HL-60/S4 treated with retinoic acid at 250 ng/mL for 4 days and 3 days (cell line): ENCODE results near the gene ACTRT3.

Experiments used
- in situ Hi-C: fragments of 300-500 bp; cut with MboI; formaldehyde crosslinking; loops from 2 replicates; pipeline ENCODE4 v1.7.0; 2022; ENCODE audit warnings: low sequenced_read_pairs

Gene ACTRT3

DNA sequence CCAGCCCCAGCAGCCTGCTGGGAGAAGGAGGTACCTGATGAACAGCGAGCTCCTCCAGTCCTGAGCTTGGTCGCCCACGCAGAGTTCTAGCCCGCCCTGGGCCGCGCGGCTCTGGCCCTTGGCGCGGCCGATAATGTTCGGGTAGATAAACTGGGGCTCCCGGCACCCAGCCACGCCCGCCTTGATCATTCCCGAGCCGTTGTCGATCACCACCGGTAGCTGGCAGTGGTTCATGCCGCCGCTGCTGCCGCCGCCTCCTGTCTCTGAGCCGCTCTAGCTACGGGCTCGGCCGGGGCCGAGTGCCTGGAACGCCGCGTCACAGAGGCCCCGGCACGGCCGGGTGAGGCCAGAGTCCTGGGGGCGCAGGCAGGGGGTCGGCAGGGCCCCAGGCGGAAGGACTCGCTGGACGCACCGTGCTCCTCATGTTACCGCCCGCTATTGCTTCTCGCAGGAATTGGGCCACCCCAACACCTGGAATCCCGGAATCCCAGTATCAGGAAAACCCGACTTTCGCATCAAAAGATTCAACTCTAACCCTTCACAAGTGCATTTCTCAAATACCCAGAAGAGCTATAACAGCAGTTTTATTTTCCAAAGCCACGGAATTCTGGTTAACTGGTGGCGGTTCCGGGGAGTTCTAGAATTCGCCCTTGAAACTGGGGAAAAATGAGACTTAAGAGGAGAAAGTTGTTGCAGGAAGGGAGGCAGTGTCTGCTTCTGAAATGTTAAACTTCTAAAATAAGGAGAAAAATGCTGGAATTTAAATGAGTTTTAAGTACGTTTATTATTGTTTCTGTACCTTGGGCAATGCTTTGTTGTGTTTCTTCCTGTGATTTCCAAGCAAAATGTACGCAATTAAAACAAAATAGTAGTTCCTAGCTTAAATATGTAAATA, at the start of gene ACTRT3:
Gene ACTRT3 (minus strand): TSS at position 275 of the 895 bp plus-strand sequence. CDS start 41 bp downstream, at position 234.
- in situ Hi-C loops, result no loop called here

DNA sequence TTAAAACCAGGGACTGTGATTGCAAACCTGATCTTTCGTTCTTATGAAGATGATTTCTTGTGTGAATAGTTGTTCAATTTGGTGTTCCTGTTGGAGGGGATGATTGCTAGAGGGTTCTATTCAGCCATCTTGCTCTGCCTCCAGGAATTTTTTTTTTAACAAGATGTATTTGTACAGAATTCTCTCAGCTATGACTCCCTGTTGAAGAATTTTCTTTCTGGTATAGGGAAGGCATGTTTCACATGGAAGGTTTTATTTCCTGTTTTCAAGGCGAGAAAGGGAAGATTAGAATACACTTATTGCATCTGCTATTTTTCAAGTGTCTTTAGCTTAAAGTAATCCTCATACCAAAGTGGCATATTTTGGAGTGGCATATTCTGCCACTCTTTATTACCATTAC, 49.0 kb upstream of the ACTRT3 start:
- in situ Hi-C loops, result no loop called here

GRCh38 chr3:169815590-169816150, 46.3 kb upstream of the ACTRT3 start:
- in situ Hi-C loops, result no loop called here

DNA sequence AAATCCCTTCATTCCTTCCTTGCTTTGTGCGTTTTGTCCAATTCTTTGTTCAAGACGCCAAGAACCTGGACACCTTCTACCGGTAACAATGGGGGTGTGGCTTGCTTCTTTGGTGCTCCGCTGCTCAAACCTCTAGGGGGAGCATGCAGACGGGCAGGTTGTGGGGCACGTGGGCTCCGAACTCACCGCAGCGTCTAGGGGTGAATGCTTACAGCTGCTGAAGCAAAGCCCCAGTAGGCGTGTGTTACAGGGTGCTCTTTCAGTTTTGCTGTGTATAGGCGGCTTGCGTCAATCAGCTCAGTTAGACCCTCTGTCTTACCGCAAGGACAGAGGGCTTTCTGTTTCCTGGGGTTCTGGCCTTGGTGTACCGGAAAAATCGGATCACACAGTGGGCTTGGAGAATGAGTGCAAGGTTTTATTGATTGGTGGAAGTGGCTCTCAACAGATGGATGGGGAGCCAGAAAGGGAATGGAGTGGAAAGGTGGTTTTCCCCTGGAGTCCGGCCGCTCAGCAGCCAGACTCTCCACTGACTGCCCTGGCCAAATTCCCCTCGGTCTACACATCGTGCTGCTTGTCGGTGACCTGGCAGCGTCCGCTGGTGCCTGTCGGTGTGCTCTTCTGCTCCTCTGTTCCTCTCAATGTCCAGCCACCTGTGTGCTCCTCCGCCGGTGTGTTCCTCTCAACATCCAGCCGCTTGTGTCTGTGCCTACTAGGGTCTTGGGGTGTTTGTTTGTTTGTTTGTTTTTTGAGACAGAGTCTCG, 44.6 kb upstream of the ACTRT3 start:
- in situ Hi-C loops, result no loop called here

GRCh38 chr3:169813278-169813677, 43.9 kb upstream of the ACTRT3 start:
- in situ Hi-C loops, result no loop called here

DNA sequence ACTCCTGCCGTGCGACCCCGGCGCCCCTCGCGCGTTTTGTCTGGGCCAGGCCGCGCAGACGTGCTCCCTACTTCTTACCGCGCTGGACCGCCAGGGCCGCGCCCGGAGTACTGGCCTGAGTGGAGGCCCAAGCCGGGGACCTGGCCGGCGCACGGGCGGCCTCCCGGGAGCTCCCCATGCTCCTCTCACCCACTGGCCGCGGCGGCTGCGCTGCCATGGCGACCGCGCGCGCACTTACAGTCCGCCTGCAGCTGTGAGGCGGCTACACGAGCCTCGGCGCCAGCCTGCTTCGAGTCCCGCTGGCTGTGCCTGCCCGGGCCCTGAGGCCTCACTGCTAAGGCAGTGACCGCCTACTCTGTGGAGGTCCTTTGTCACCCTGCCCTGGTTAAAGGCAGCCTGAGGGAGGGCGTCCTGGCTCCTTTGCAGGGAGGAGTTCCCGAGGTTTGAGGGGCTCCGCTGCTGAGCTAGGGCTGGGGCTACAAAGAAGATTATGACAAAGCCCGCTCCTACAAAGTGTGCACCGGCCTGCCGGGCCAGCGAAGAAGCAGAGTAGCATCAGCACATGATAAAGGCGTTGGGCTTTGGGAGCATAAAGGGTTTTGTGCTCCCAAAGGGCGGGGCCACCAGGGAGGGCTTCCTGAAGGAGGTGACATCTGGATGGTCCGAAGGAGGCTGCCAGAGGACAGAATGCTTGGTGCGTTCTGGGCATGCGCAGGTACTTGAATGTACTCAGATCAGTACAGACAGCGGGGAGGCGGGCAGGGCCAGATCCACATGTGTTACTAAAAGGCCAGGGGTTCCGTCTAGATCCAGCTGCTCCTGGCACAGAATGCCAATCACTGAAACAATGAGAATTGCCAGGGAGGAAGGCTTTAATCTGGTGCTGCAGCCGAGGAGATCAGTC, 43.2 kb upstream of the ACTRT3 start, which contains the start of the genes LRRC34 and LRRIQ4:
Gene LRRC34 (minus strand): TSS at position 573 of the 904 bp plus-strand sequence. CDS start 356 bp downstream, at position 217.
Gene LRRIQ4 (plus strand): TSS at position 539 of the 904 bp plus-strand sequence. CDS start 9,052 bp downstream, outside the sequence.
- in situ Hi-C loops, result no loop called here

DNA sequence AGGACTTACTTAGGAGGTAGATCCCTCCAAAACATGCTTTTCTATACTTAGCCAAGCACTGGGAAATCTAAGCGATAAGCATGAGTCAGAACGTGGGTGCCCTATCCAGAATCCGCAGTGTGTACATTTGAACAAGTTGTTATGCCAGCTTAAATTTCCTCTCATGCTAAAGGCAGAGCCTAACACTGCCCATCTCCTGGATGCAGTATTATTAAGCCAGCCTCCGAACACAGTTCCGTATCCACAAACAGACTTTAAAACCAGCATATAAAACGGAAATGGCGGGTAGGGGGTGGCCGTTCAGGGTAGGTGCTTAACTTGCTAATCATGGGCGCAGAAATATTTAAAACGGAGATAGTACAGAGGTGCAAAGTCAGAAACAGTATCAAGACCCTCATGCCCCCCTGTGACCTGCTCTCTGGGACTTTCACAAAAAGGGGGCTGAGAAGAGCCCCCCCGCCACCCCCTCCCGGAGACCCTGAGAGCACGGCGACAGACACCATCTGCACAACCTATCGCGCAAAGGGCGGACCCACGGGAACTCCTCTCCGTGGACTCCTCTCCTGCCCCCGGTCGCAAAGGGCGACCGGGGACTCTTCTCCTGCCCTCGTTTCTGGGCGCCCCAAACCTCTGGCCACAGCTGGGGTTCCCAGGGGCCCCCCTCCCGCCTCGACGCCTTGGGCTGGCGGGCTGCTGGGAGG, 42.4 kb upstream of the ACTRT3 start:
- in situ Hi-C loops, result no loop called here

DNA sequence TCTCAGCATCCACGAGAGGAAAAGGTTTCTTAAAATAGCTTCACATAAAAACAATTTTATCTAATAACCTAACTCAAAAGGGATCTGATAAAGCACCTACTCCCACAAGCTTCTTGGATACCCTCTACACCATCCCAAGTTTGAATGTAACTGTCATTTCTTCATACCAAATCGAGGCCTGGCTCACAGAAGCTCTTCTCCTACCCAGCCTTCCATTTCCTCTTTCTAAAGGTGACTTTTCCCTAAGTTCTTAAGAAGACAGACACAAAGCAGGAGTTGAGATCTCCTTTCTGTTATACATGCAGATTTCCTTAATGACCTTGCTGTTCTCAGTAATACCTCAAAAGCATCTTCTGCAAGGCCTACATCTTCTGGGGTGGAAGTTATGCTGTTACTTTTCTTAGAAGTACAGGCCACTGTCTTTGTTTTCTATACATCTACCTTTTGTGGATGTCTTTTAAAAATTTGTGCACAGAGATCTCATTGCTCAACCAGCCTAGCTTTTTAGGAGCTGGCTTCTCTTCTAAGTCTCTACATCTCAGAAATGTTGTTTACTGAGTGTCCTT, 40.0 kb upstream of the ACTRT3 start:
- in situ Hi-C loops, result no loop called here

GRCh38 chr3:169804681-169805080, 35.3 kb upstream of the ACTRT3 start:
- in situ Hi-C loops, result no loop called here

- in situ Hi-C loops, result no loop called here
Observed at GRCh38 chr3:169792359-169792758, 23.0 kb upstream of the ACTRT3 start.

GRCh38 chr3:169790687-169791429, 21.5 kb upstream of the ACTRT3 start:
- in situ Hi-C loops, result no loop called here

DNA sequence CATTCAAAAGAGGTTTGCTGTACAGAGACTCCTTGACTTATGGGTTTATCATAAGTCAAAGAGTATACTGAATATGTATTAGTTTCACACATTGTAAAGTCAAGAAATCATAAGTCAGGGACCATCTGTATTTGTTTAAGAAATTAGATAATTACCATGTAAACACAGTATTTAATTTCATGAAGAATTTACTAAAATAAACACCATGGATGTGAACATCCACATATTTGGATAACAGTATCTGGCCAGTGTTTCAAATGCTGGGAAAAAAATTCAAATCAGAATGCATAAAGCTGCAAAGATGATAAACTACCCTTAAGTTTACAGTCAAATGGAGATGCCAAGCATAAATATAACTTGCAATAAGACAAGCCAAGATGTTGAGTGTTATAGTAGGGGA, 20.9 kb upstream of the ACTRT3 start:
- in situ Hi-C loops, result no loop called here

DNA sequence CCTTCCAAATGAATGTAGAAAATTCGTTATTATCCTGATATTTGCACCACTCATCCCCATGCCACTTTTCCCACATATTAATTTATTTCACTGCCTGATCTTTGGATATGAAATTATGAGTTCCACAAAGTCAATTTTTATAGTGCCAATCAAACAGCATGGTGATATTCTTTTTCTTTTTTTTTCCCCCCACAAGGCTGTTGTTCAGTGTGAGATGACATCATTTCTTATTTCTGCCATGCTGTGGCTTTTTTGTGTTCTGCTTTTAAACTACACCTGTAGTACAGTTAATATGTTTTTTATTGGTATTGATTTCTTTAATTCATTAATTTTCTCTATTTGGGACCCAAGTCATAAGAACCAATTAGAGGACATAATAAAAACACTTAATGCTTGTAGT, 18.4 kb upstream of the ACTRT3 start:
- in situ Hi-C loops, result no loop called here

GRCh38 chr3:169787120-169787519, 17.8 kb upstream of the ACTRT3 start:
- in situ Hi-C loops, result no loop called here

GRCh38 chr3:169781209-169781855, 12.0 kb upstream of the ACTRT3 start:
- in situ Hi-C loops, result no loop called here

GRCh38 chr3:169780742-169781141, 11.4 kb upstream of the ACTRT3 start:
- in situ Hi-C loops, result no loop called here

DNA sequence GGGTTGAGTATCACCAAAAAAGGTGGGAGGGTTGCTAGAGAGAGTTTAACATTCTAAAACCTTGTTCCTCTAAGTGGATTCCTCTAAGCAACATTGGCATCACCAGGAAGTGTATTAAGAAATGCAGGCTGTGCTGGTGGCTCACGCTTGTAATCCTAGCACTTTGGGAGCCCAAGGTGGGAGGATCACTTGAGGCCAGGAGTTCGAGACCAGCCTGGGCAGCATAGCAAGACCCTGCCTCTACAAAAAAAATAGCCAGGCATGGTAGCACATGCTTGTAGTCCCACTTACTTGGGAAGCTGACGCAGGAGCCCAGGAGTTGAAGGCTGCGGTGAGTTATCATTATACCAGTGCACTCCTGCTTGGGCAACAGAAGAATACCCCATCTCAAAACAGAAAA, 8.5 kb upstream of the ACTRT3 start:
- in situ Hi-C loops, result no loop called here

- in situ Hi-C loops, result no loop called here
Observed at GRCh38 chr3:169774186-169774585, 4.8 kb upstream of the ACTRT3 start.
